A549 (cell line): ENCODE data around the gene STAT4.

Source experiments
- CTCF ChIP-seq: fragments of >200 bp; sonication (Bioruptor Twin); formaldehyde crosslinking; IDR thresholded peaks from 3 replicates; pipeline ENCODE4 v1.5.1; 2016
- MYC ChIP-seq: IDR thresholded peaks from 2 replicates; pipeline ENCODE4 v1.6.1; 2012; ENCODE audit warnings: mild to moderate bottlenecking, inconsistent platforms, low read length, improper control_type of control experiment, borderline replicate concordance

- no peak for TF ChIP-seq MYC
- TF ChIP-seq CTCF: no peak
Observed at GRCh38 chr2:191180276-191180675, 29.5 kb upstream of the STAT4 start.
